ENCODE results near the gene TMED10.

DNA sequence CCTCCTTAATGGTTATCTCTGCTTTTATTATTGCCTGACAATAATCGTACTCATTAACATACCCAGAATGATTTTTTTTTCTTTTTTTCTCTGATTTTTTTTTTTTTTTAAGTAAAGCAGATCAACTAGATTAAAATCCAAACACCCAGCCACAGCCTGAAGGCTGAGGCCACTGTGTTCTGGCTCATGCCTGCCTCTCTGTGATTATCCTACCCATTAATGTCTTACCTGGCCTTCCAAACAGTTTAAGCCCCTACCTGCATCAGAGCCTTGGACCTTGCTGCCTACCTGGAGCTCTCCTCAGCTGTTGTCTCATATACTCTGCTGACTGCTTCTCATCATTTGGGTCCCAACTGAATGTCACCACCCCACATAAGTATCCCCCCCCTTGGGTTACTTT, 6.8 kb upstream of the TMED10 start:
- TF ChIP-seq EP300 (IDR thresholded peaks at IDR 0.05) = no peak
- TF ChIP-seq, protein P1, sequence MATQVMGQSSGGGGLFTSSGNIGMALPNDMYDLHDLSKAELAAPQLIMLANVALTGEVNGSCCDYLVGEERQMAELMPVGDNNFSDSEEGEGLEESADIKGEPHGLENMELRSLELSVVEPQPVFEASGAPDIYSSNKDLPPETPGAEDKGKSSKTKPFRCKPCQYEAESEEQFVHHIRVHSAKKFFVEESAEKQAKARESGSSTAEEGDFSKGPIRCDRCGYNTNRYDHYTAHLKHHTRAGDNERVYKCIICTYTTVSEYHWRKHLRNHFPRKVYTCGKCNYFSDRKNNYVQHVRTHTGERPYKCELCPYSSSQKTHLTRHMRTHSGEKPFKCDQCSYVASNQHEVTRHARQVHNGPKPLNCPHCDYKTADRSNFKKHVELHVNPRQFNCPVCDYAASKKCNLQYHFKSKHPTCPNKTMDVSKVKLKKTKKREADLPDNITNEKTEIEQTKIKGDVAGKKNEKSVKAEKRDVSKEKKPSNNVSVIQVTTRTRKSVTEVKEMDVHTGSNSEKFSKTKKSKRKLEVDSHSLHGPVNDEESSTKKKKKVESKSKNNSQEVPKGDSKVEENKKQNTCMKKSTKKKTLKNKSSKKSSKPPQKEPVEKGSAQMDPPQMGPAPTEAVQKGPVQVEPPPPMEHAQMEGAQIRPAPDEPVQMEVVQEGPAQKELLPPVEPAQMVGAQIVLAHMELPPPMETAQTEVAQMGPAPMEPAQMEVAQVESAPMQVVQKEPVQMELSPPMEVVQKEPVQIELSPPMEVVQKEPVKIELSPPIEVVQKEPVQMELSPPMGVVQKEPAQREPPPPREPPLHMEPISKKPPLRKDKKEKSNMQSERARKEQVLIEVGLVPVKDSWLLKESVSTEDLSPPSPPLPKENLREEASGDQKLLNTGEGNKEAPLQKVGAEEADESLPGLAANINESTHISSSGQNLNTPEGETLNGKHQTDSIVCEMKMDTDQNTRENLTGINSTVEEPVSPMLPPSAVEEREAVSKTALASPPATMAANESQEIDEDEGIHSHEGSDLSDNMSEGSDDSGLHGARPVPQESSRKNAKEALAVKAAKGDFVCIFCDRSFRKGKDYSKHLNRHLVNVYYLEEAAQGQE (IDR thresholded peaks at IDR 0.05) = no peak
- TF ChIP-seq, protein P2, sequence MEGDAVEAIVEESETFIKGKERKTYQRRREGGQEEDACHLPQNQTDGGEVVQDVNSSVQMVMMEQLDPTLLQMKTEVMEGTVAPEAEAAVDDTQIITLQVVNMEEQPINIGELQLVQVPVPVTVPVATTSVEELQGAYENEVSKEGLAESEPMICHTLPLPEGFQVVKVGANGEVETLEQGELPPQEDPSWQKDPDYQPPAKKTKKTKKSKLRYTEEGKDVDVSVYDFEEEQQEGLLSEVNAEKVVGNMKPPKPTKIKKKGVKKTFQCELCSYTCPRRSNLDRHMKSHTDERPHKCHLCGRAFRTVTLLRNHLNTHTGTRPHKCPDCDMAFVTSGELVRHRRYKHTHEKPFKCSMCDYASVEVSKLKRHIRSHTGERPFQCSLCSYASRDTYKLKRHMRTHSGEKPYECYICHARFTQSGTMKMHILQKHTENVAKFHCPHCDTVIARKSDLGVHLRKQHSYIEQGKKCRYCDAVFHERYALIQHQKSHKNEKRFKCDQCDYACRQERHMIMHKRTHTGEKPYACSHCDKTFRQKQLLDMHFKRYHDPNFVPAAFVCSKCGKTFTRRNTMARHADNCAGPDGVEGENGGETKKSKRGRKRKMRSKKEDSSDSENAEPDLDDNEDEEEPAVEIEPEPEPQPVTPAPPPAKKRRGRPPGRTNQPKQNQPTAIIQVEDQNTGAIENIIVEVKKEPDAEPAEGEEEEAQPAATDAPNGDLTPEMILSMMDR (IDR thresholded peaks at IDR 0.05) = no peak
- TF ChIP-seq RARB (CRISPR knock-in tag; IDR thresholded peaks at IDR 0.05) = no peak
- no peak for TF ChIP-seq RAD21 (conservative IDR thresholded peaks at IDR 0.05 in 1 of 2, IDR thresholded peaks at IDR 0.05 in 1 of 2)
- TF ChIP-seq ESRRA (IDR thresholded peaks at IDR 0.05; ENCODE audit: borderline replicate concordance, low read length) = no peak
- no peak for TF ChIP-seq POLR2A (IDR thresholded peaks at IDR 0.05; ENCODE audit: low read length)
- TF ChIP-seq MAFK (IDR thresholded peaks at IDR 0.05; ENCODE audit: partially characterized antibody) = no peak

Measured in A549 (cell line).